Measurements from ENCODE around the gene FTO.

Gene FTO

GRCh38 chr16:54126907-54127306 lies 423.0 kb downstream of the FTO start:
- DNase-seq (ENCODE audit: low spot score), result no peak

- DNase-seq (ENCODE audit: low spot score), result no peak
Observed at GRCh38 chr16:54128629-54129234, 424.8 kb downstream of the FTO start.

GRCh38 chr16:54129810-54130209 lies 425.9 kb downstream of the FTO start:
- no peak for DNase-seq (ENCODE audit: low spot score)

- DNase-seq (ENCODE audit: low spot score), result no peak
Observed at GRCh38 chr16:54135361-54136275, 431.7 kb downstream of the FTO start.

- no peak for DNase-seq (ENCODE audit: low spot score)
Observed at GRCh38 chr16:54136276-54136625, 432.3 kb downstream of the FTO start.

GRCh38 chr16:54140057-54140787 lies 436.3 kb downstream of the FTO start:
- DNase-seq (ENCODE audit: low spot score), result no peak

- no peak for DNase-seq (ENCODE audit: low spot score)
Observed at GRCh38 chr16:54140788-54141136, 436.8 kb downstream of the FTO start.

- no peak for DNase-seq (ENCODE audit: low spot score)
Observed at GRCh38 chr16:54142787-54143186, 438.8 kb downstream of the FTO start.

GRCh38 chr16:54143410-54143809 lies 439.5 kb downstream of the FTO start:
- no peak for DNase-seq (ENCODE audit: low spot score)

GRCh38 chr16:54143934-54144571 lies 440.1 kb downstream of the FTO start:
- no peak for DNase-seq (ENCODE audit: low spot score)

- no peak for DNase-seq (ENCODE audit: low spot score)
Observed at GRCh38 chr16:54144572-54144947, 440.6 kb downstream of the FTO start.

GRCh38 chr16:54145881-54146280 lies 441.9 kb downstream of the FTO start:
- no peak for DNase-seq (ENCODE audit: low spot score)

- DNase-seq (ENCODE audit: low spot score), result no peak
Observed at GRCh38 chr16:54148974-54149373, 445.0 kb downstream of the FTO start.

GRCh38 chr16:54150861-54151260 lies 446.9 kb downstream of the FTO start:
- no peak for DNase-seq (ENCODE audit: low spot score)

GRCh38 chr16:54152362-54153239 lies 448.6 kb downstream of the FTO start:
- peak; percentile 35 for DNase-seq (ENCODE audit: low spot score)

- DNase-seq (ENCODE audit: low spot score), result no peak
Observed at GRCh38 chr16:54153240-54153934, 449.4 kb downstream of the FTO start.

- no peak for DNase-seq (ENCODE audit: low spot score)
Observed at GRCh38 chr16:54156349-54156748, 452.4 kb downstream of the FTO start.

- DNase-seq (ENCODE audit: low spot score), result no peak
Observed at GRCh38 chr16:54158986-54159385, 455.0 kb downstream of the FTO start.

GRCh38 chr16:54159490-54160080 lies 455.6 kb downstream of the FTO start:
- no peak for DNase-seq (ENCODE audit: low spot score)

GRCh38 chr16:54160252-54160860 lies 456.4 kb downstream of the FTO start:
- no peak for DNase-seq (ENCODE audit: low spot score)

All from iPS-NIHi11 (cell line).